CD4-positive, alpha-beta T cell treated with Interleukin-2 at 100 ng/mL for 4 hours (primary cell): ENCODE results near the gene CDK14.
"Not testable (repeated sequence)": the region's sequence is repeated elsewhere in the genome, so short reads cannot be mapped to it uniquely, and the experiment has no call there.

Experiments
- DNase-seq: peaks from one replicate; pipeline ENCODE4 v3.0.0-alpha.2; 2020; ENCODE audit warnings: low spot score

The CDK14 gene

GRCh38 chr7:90900628-90901356 lies 304.7 kb downstream of the CDK14 start:
- DNase-seq, result no peak

- no peak for DNase-seq
These were observed 307.7 kb downstream of the CDK14 start for GRCh38 chr7:90903841-90904240.

GRCh38 chr7:90910136-90910535 lies 314.0 kb downstream of the CDK14 start:
- no peak for DNase-seq

- DNase-seq, result no peak
These were observed 320.2 kb downstream of the CDK14 start for GRCh38 chr7:90916319-90916718.

- DNase-seq, result no peak
These were observed 321.4 kb downstream of the CDK14 start for GRCh38 chr7:90917539-90917938.

GRCh38 chr7:90918303-90918702 lies 322.2 kb downstream of the CDK14 start:
- no peak for DNase-seq

GRCh38 chr7:90919816-90920215 lies 323.7 kb downstream of the CDK14 start:
- no peak for DNase-seq

- DNase-seq, result no peak
These were observed 324.2 kb downstream of the CDK14 start for GRCh38 chr7:90920336-90920735.

GRCh38 chr7:90923541-90923997 lies 327.4 kb downstream of the CDK14 start:
- DNase-seq, result no peak

- not testable (repeated sequence) for DNase-seq
These were observed 332.7 kb downstream of the CDK14 start for GRCh38 chr7:90928700-90929424.

GRCh38 chr7:90931986-90932916 lies 336.1 kb downstream of the CDK14 start:
- no peak for DNase-seq

- DNase-seq, result no peak
These were observed 336.9 kb downstream of the CDK14 start for GRCh38 chr7:90933041-90933440.

- no peak for DNase-seq
These were observed 337.9 kb downstream of the CDK14 start for GRCh38 chr7:90933984-90934383.

- no peak for DNase-seq
These were observed 342.2 kb downstream of the CDK14 start for GRCh38 chr7:90938371-90938770.

GRCh38 chr7:90939666-90940065 lies 343.5 kb downstream of the CDK14 start:
- DNase-seq, result no peak

GRCh38 chr7:90944021-90944420 lies 347.9 kb downstream of the CDK14 start:
- no peak for DNase-seq

GRCh38 chr7:90945104-90945787 lies 349.1 kb downstream of the CDK14 start:
- DNase-seq, result no peak

- no peak for DNase-seq
These were observed 350.8 kb downstream of the CDK14 start for GRCh38 chr7:90946730-90947501.

GRCh38 chr7:90948085-90948484 lies 352.0 kb downstream of the CDK14 start:
- no peak for DNase-seq

- no peak for DNase-seq
These were observed 355.1 kb downstream of the CDK14 start for GRCh38 chr7:90951229-90951628.
